Fibroblast of lung (primary cell): ENCODE results near the gene C1QTNF12. TPM values are rescaled to one million over a fixed set of nuclear protein-coding genes. Genes with fewer than 3 reads are reported as not detected.

Experiments used
- DNase-seq, 2 donors: peaks; one replicate each; pipeline versions ENCODE4 v3.0.0 to v3.0.0-alpha.2; 2010; ENCODE audit warnings: low read depth in 2 of 2
- H2AFZ ChIP-seq: 2 replicates; pipeline ENCODE4 v1.5.1; 2012; ENCODE audit warnings: low read length, control low read depth, inconsistent platforms
- H3K27ac ChIP-seq: 2 replicates; pipeline ENCODE4 v1.5.1; 2011; ENCODE audit warnings: low read length, control low read depth; ENCODE audit not compliant: insufficient read depth
- H3K27me3 ChIP-seq: 2 replicates; pipeline ENCODE4 v1.5.1; 2011; ENCODE audit warnings: mild to moderate bottlenecking, low read length; ENCODE audit not compliant: control insufficient read depth, insufficient read depth
- H3K36me3 ChIP-seq: 2 replicates; pipeline ENCODE4 v1.5.1; 2011; ENCODE audit warnings: low read length; ENCODE audit not compliant: control insufficient read depth, insufficient read depth
- H3K4me1 ChIP-seq: 2 replicates; pipeline ENCODE4 v1.5.1; 2011; ENCODE audit warnings: low read length; ENCODE audit not compliant: control insufficient read depth, insufficient read depth; ENCODE audit errors: extremely low read depth
- H3K4me2 ChIP-seq: 2 replicates; pipeline ENCODE4 v1.5.1; 2011; ENCODE audit warnings: low read length, control low read depth; ENCODE audit not compliant: insufficient read depth; ENCODE audit errors: extremely low read depth
- H3K4me3 ChIP-seq, 4 experiments: fragments of 200-600 bp in 1 of 4; sonication (generic) in 1 of 4; replicated peaks in 1 of 4; 2 replicates each; pipeline ENCODE4 v1.5.1; 2011 to 2016; ENCODE audit warnings: low read length in 4 of 4, low read depth in 3 of 4, mild to moderate bottlenecking in 3 of 4, control low read depth in 2 of 4, inconsistent platforms in 1 of 4, mixed read lengths in 1 of 4; ENCODE audit not compliant: insufficient read depth in 1 of 4; ENCODE audit errors: control extremely low read depth in 1 of 4
- H3K79me2 ChIP-seq: 2 replicates; pipeline ENCODE4 v1.5.1; 2012; ENCODE audit warnings: mild to moderate bottlenecking, low read length, inconsistent platforms; ENCODE audit not compliant: control insufficient read depth, insufficient read depth
- H3K9ac ChIP-seq: 2 replicates; pipeline ENCODE4 v1.5.1; 2011; ENCODE audit warnings: mild to moderate bottlenecking, low read length, control low read depth; ENCODE audit not compliant: insufficient read depth
- H3K9me3 ChIP-seq: 2 replicates; pipeline ENCODE4 v1.5.1; 2012; ENCODE audit warnings: low read depth, low read length; ENCODE audit not compliant: control insufficient read depth, insufficient read depth
- H4K20me1 ChIP-seq: 2 replicates; pipeline ENCODE4 v1.5.1; 2011; ENCODE audit warnings: low read length; ENCODE audit not compliant: control insufficient read depth, insufficient read depth; ENCODE audit errors: extremely low read depth
- EZH2 ChIP-seq: IDR thresholded peaks from 2 replicates; pipeline ENCODE4 v1.5.1; 2012; ENCODE audit warnings: low read length, control low read depth, mild to moderate bottlenecking; ENCODE audit errors: missing control alignments
- polyA plus RNA-seq, 2 donors: library from polyadenylated mRNA; depleted of rRNA in 1 of 2; stranded (reverse) in 1 of 2; unstranded in 1 of 2; fragments of >200 nt; gene quantifications; 2 replicates each; pipeline ENCODE4 v1.2.1, GENCODE V29; 2011 to 2012; ENCODE audit warnings: missing spikeins in 1 of 2
- total RNA-seq: library from RNA; depleted of rRNA; stranded (reverse); fragments of >200 nt; gene quantifications from 2 replicates; pipeline ENCODE4 v1.2.1, GENCODE V29; 2014
- TF ChIP-seq, protein P1 (sequence below), 2 donors: IDR thresholded peaks in 1 of 2; conservative IDR thresholded peaks in 1 of 2; 1 replicate in 1 of 2; 2 replicates in 1 of 2; pipeline ENCODE4 v1.5.1; 2011 to 2012; ENCODE audit warnings: low read length in 2 of 2, control low read depth in 1 of 2, inconsistent platforms in 1 of 2, low read depth in 1 of 2, mild to moderate bottlenecking in 1 of 2

Gene C1QTNF12
- total and polyA plus RNA-seq, 2 donors (not counting 1 experiment from before 2014, with no cell fraction given) = 0.27 to 4.1 TPM

DNA sequence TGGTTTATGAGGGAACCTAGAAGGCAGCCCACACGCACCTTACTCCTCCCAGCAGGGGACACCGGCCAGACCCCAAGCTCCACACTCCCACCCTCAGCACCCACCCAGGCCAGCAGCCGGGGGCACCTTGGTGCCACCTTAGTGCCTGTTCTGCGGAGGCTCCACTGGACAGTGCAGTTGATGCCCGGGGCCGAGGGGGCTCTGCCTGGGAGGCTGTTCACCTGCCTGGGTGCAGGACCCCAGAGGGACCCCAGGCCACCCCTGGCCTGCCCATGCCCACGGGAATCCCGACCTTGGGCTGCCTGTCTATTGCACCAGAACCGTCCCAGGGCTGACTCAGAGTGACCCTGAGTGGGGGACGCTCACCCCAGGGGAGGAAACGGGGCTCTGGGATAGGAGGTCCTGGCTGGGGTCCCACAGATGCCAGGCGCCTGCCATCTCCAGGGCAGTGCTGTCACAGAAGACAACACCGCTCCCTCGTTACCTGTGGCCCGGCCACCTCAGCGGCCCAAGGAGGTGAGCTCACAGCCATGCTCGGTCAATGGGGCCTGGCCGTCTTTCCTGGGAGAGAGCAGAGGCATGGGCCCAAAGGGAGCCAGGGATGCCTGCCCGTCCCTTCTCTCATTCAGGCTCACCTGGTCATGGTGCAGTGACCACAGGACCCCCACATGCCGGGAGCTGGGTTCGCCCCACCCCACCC lies 34.4 kb upstream of the C1QTNF12 start:
- Histone ChIP-seq H3K79me2 (no peaks in the 10 kb centered on the region), H3K4me3 (no peak overlapping the region), H3K9ac (no peak overlapping the region), H3K4me1 (peaks cover 2% of the 10 kb centered on the region), H3K27me3 (no peaks in the 10 kb centered on the region), H2AFZ (no peak overlapping the region), H3K9me3 (no peaks in the 10 kb centered on the region), H4K20me1 (no peaks in the 10 kb centered on the region), H3K36me3 (no peaks in the 10 kb centered on the region), H3K27ac (no peak overlapping the region), H3K4me2 (no peak overlapping the region)
- no peak for DNase-seq
- TF ChIP-seq, protein P1, sequence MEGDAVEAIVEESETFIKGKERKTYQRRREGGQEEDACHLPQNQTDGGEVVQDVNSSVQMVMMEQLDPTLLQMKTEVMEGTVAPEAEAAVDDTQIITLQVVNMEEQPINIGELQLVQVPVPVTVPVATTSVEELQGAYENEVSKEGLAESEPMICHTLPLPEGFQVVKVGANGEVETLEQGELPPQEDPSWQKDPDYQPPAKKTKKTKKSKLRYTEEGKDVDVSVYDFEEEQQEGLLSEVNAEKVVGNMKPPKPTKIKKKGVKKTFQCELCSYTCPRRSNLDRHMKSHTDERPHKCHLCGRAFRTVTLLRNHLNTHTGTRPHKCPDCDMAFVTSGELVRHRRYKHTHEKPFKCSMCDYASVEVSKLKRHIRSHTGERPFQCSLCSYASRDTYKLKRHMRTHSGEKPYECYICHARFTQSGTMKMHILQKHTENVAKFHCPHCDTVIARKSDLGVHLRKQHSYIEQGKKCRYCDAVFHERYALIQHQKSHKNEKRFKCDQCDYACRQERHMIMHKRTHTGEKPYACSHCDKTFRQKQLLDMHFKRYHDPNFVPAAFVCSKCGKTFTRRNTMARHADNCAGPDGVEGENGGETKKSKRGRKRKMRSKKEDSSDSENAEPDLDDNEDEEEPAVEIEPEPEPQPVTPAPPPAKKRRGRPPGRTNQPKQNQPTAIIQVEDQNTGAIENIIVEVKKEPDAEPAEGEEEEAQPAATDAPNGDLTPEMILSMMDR (conservative IDR thresholded peaks at IDR 0.05 in 1 of 2, IDR thresholded peaks at IDR 0.05 in 1 of 2; ENCODE audit: low read depth in 1 of 2, low read length in 2 of 2) = no peak
- TF ChIP-seq EZH2 = no peak

DNA sequence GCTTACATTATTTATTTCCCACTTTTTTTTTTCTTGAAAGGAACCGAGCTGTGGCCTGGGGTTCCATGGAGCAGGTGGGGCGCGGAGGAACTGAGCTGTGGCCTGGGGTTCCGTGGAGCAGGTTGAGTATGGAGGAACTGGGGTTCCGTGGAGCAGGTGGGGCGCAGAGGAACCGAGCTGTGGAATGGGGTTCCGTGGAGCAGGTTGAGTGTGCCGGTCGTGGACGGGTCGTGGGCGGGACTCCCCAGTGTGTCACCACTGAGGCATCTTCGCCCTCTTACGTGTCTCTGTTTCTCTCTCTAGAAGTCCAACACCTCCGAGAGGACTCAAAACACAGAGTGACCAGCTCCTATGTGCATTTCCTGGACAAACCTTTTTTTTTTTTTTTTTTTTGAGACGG lies 32.5 kb upstream of the C1QTNF12 start:
- no peaks in the 10 kb centered on the region for H3K36me3 ChIP-seq
- H3K4me1 ChIP-seq = peaks cover 7% of the 10 kb centered on the region
- H3K4me2 ChIP-seq = no peak overlapping the region
- H3K79me2 ChIP-seq = no peaks in the 10 kb centered on the region
- no peak overlapping the region for H3K9ac ChIP-seq
- no peaks in the 10 kb centered on the region for H3K27me3 ChIP-seq
- no peaks in the 10 kb centered on the region for H4K20me1 ChIP-seq
- DNase-seq = no peak
- no peaks in the 10 kb centered on the region for H3K9me3 ChIP-seq
- no peak overlapping the region for H3K4me3 ChIP-seq
- no peak for TF ChIP-seq EZH2
- TF ChIP-seq, protein P1 (conservative IDR thresholded peaks at IDR 0.05 in 1 of 2, IDR thresholded peaks at IDR 0.05 in 1 of 2; ENCODE audit: low read depth in 1 of 2, low read length in 2 of 2) = no peak
- H2AFZ ChIP-seq = no peak overlapping the region
- no peak overlapping the region for H3K27ac ChIP-seq

DNA sequence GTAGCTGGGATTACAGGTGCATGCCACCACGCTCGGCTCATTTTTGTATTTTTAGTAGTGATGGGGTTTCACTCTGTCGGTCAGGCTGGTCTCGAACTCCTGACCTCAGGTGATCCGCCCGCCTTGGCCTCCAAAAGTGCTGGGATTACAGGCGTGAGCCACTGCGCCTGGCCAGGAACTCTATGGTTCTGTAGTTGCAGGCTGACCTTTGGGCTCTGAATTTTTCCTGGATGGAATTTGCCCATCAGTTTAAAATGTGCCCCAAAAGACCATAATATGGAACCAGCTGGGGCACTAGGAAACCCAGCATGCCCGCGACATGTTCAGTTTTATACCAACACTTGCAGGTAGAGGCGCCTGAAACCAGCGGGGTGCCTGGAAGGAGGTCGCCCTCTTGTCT lies 32.1 kb upstream of the C1QTNF12 start:
- Histone ChIP-seq H3K27me3 (no peaks in the 10 kb centered on the region), H3K9me3 (no peaks in the 10 kb centered on the region), H3K4me3 (no peak overlapping the region), H3K79me2 (no peaks in the 10 kb centered on the region), H3K27ac (no peak overlapping the region), H2AFZ (no peak overlapping the region), H3K9ac (no peak overlapping the region), H3K36me3 (no peaks in the 10 kb centered on the region), H4K20me1 (no peaks in the 10 kb centered on the region), H3K4me2 (no peak overlapping the region), H3K4me1 (peaks cover 7% of the 10 kb centered on the region)
- no peak for TF ChIP-seq EZH2
- TF ChIP-seq, protein P1 (conservative IDR thresholded peaks at IDR 0.05 in 1 of 2, IDR thresholded peaks at IDR 0.05 in 1 of 2; ENCODE audit: low read depth in 1 of 2, low read length in 2 of 2) = no peak
- DNase-seq = no peak
